H1 (cell line): ENCODE results near the gene KCNK2.

Experiments
- POLR2AphosphoS5 ChIP-seq: IDR thresholded peaks from 2 replicates; pipeline ENCODE4 v1.6.1; 2011; ENCODE audit warnings: low read depth, low read length
- POU5F1 ChIP-seq: IDR thresholded peaks from 2 replicates; pipeline ENCODE4 v1.6.1; 2011; ENCODE audit warnings: low read depth, mild to moderate bottlenecking, low read length, moderate library complexity
- TF ChIP-seq, protein P1 (sequence below), 3 experiments: IDR thresholded peaks; 1 replicate in 2 of 3; 2 replicates in 1 of 3; pipeline versions ENCODE4 v1.5.1 to v1.6.1; 2011; ENCODE audit warnings: low read length in 3 of 3, mild to moderate bottlenecking in 3 of 3, inconsistent platforms in 2 of 3, low read depth in 1 of 3, moderate library complexity in 1 of 3; ENCODE audit not compliant: insufficient read depth in 1 of 3; ENCODE audit errors: control extremely low read depth in 1 of 3

DNA sequence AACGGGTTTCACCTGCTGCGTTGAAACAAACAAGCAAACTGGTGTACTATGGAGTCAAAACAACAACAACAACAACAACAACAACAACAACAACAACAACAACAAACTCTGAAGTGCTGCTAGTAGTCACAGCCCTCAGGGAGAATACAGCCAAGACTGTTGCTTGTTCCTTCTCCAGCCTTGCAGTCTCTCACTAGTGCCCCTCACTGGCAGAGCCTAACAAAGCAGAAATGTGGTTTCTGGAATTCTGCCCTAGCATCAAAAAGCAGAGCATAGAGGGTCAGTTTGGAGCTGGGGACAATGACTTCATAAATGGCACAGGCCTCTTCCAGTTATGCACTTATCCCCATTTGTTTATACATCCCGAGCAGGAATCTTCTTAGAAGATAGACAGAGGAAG, 187.4 kb downstream of the KCNK2 start:
- TF ChIP-seq, protein P1, sequence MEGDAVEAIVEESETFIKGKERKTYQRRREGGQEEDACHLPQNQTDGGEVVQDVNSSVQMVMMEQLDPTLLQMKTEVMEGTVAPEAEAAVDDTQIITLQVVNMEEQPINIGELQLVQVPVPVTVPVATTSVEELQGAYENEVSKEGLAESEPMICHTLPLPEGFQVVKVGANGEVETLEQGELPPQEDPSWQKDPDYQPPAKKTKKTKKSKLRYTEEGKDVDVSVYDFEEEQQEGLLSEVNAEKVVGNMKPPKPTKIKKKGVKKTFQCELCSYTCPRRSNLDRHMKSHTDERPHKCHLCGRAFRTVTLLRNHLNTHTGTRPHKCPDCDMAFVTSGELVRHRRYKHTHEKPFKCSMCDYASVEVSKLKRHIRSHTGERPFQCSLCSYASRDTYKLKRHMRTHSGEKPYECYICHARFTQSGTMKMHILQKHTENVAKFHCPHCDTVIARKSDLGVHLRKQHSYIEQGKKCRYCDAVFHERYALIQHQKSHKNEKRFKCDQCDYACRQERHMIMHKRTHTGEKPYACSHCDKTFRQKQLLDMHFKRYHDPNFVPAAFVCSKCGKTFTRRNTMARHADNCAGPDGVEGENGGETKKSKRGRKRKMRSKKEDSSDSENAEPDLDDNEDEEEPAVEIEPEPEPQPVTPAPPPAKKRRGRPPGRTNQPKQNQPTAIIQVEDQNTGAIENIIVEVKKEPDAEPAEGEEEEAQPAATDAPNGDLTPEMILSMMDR (IDR thresholded peaks at IDR 0.05; ENCODE audit: control extremely low read depth in 1 of 3, insufficient read depth in 1 of 3, low read depth in 1 of 3, low read length in 3 of 3): peak; percentile 15 to 81 (median 49)
- TF ChIP-seq POLR2AphosphoS5: no peak
- TF ChIP-seq POU5F1: no peak
